Loucy (cell line): ENCODE results near the gene RECQL5.

Experiments used
- H2AFZ ChIP-seq: fragments of 200-600 bp; sonication (generic); 2 replicates; pipeline ENCODE4 v1.6.0; 2016; ENCODE audit warnings: antibody characterized with exemption, mild to moderate bottlenecking, low read length, moderate library complexity
- H3F3A ChIP-seq: fragments of 200-600 bp; 2 replicates; pipeline ENCODE4 v1.6.0; 2016; ENCODE audit warnings: antibody characterized with exemption, low read depth, mild to moderate bottlenecking
- H3K27me3 ChIP-seq: fragments of 200-600 bp; sonication (generic); 2 replicates; pipeline ENCODE4 v1.6.1; 2014; ENCODE audit warnings: low read length, mild to moderate bottlenecking; ENCODE audit not compliant: insufficient read depth, poor library complexity, severe bottlenecking
- H3K36me3 ChIP-seq: fragments of 200-600 bp; sonication (generic); 2 replicates; pipeline ENCODE4 v1.6.1; 2016; ENCODE audit warnings: low read length; ENCODE audit not compliant: insufficient read depth
- H3K4me1 ChIP-seq: fragments of 200-600 bp; sonication (generic); 2 replicates; pipeline ENCODE4 v1.5.1; 2014; ENCODE audit warnings: low read length, mild to moderate bottlenecking; ENCODE audit not compliant: insufficient read depth, poor library complexity, severe bottlenecking
- H3K4me2 ChIP-seq: fragments of 200-600 bp; sonication (generic); 2 replicates; pipeline ENCODE4 v1.6.0; 2014; ENCODE audit warnings: antibody characterized with exemption, low read length, low read depth, mild to moderate bottlenecking; ENCODE audit not compliant: poor library complexity, severe bottlenecking
- H3K4me3 ChIP-seq: fragments of 200-600 bp; sonication (generic); 2 replicates; pipeline ENCODE4 v1.5.1; 2014; ENCODE audit warnings: low read length, mild to moderate bottlenecking, mixed read lengths; ENCODE audit not compliant: poor library complexity, severe bottlenecking
- H3K79me2 ChIP-seq: fragments of 200-600 bp; sonication (generic); 2 replicates; pipeline ENCODE4 v1.6.1; 2014; ENCODE audit warnings: low read length; ENCODE audit not compliant: insufficient read depth
- H3K9ac ChIP-seq: fragments of 200-600 bp; sonication (generic); 2 replicates; pipeline ENCODE4 v1.6.0; 2014; ENCODE audit warnings: mild to moderate bottlenecking, low read depth, low read length, moderate library complexity; ENCODE audit not compliant: poor library complexity, severe bottlenecking
- H3K9me2 ChIP-seq: fragments of 200-600 bp; sonication (generic); replicated peaks from 2 replicates; pipeline ENCODE4 v1.6.1; 2016; ENCODE audit warnings: low read depth, low read length, mixed read lengths
- H3K9me3 ChIP-seq: fragments of 200-600 bp; sonication (generic); 2 replicates; pipeline ENCODE4 v1.6.1; 2014; ENCODE audit warnings: mild to moderate bottlenecking, antibody characterized with exemption, low read length, low read depth; ENCODE audit not compliant: insufficient read depth
- H4K20me1 ChIP-seq: fragments of 200-600 bp; sonication (generic); 2 replicates; pipeline ENCODE4 v1.6.0; 2014; ENCODE audit warnings: antibody characterized with exemption, low read length, mild to moderate bottlenecking; ENCODE audit not compliant: insufficient read depth, poor library complexity, severe bottlenecking
- EZH2phosphoT487 ChIP-seq: fragments of 200-600 bp; IDR thresholded peaks from 2 replicates; pipeline ENCODE4 v1.6.1; 2018; ENCODE audit warnings: antibody characterized with exemption, mild to moderate bottlenecking, moderate library complexity, borderline replicate concordance
- TF ChIP-seq, protein P1 (sequence below): fragments of 200-600 bp; sonication (generic); conservative IDR thresholded peaks from 2 replicates; pipeline ENCODE4 v1.5.1; 2014; ENCODE audit warnings: mild to moderate bottlenecking, antibody characterized with exemption, low read length

Gene RECQL5

DNA sequence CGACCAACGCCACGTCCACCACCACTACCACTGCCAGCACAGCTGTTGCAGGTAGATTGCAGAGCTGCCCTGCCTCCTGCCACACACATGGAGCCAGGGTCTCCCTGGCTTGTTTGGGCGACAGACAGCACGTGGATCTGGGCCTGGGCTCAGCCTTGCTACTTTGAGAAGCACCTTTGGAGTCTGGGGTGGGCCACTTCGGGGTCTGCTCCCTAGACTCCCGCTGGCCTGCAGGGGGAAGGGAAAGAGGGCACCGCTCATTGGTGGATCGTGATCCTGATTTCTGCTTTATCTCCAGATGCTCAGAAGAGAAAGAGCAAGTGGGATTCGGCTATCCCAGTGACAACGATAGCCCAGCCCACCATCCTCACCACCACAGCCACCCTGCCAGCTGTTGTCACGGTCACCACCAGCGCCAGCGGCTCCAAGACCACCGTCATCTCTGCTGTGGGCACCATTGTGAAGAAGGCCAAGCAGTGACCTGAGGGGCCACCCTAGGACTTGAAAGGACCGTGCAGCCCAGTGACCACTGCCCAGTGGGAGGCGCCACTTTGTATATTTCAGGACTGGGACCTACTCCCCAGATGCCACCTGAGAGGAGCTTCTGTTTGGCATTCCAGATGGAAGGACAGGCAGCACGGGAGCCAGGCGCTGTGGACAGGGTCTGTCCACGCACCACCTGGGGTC is 39.2 kb upstream of the RECQL5 start:
- TF ChIP-seq, protein P1, sequence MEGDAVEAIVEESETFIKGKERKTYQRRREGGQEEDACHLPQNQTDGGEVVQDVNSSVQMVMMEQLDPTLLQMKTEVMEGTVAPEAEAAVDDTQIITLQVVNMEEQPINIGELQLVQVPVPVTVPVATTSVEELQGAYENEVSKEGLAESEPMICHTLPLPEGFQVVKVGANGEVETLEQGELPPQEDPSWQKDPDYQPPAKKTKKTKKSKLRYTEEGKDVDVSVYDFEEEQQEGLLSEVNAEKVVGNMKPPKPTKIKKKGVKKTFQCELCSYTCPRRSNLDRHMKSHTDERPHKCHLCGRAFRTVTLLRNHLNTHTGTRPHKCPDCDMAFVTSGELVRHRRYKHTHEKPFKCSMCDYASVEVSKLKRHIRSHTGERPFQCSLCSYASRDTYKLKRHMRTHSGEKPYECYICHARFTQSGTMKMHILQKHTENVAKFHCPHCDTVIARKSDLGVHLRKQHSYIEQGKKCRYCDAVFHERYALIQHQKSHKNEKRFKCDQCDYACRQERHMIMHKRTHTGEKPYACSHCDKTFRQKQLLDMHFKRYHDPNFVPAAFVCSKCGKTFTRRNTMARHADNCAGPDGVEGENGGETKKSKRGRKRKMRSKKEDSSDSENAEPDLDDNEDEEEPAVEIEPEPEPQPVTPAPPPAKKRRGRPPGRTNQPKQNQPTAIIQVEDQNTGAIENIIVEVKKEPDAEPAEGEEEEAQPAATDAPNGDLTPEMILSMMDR, result no peak
- TF ChIP-seq EZH2phosphoT487, result no peak
- no peaks in the 10 kb centered on the region for H3F3A ChIP-seq
- H3K4me3 ChIP-seq, result no peak overlapping the region
- no peaks in the 10 kb centered on the region for H3K4me1 ChIP-seq
- H4K20me1 ChIP-seq, result no peaks in the 10 kb centered on the region
- H3K27me3 ChIP-seq, result no peaks in the 10 kb centered on the region
- H3K9me3 ChIP-seq, result no peaks in the 10 kb centered on the region
- H3K36me3 ChIP-seq, result peaks cover 76% of the 10 kb centered on the region
- no peak overlapping the region for H3K4me2 ChIP-seq
- no peak overlapping the region for H3K9ac ChIP-seq
- H2AFZ ChIP-seq, result no peak overlapping the region
- H3K9me2 ChIP-seq, result no peaks in the 10 kb centered on the region
- H3K79me2 ChIP-seq, result no peaks in the 10 kb centered on the region

DNA sequence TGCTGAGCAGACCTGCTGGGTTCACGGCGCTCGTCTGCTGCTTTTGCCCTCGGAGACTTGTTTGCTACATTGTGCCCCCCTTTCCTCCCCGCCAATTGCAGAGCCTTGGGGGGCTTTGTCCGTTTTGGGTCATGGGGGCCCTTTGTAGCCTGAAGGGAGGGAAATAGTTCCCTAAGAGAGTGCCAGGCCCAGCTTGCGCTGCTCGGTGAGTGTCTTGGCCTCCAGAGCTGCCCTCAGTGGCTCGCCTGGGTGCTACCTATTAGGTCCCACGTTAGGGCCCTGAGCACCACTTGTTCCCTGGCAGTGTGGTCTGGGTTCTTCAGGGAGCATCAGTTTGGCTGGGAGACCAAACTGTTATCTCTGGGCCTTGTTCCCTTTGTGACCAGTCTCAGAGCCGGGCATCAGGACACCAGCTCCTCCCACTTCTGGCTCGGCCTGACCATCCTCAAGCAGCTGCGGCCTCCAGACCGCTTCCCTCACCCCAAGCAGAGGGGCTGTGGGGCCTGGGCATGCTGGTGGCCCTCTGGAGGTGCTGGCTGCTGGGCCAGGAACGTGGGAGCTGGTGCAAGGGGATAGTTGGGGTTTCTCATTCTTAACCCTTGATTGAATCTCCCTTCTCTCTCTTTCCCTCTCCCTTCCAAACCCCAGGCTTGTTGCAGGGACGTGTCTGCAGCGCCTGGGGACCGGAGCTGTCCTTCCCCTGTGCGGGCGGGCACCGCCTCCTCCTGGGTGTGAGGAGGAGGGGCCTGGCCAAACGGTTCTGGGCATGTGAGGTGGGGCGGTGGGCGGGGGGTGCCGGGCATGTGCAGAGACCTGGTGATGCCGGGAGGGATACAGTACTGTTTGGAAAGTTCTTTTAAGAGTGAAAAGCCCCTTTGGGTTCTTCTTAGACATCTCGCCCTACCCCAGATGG is 38.3 kb upstream of the RECQL5 start:
- Histone ChIP-seq H3K4me3 (no peak overlapping the region), H3K9me3 (no peaks in the 10 kb centered on the region), H2AFZ (no peak overlapping the region), H3F3A (no peaks in the 10 kb centered on the region), H4K20me1 (no peaks in the 10 kb centered on the region), H3K4me1 (no peaks in the 10 kb centered on the region), H3K4me2 (no peak overlapping the region), H3K9ac (no peak overlapping the region), H3K9me2 (no peaks in the 10 kb centered on the region), H3K27me3 (no peaks in the 10 kb centered on the region), H3K36me3 (peaks cover 86% of the 10 kb centered on the region), H3K79me2 (no peaks in the 10 kb centered on the region)
- TF ChIP-seq EZH2phosphoT487, result no peak
- TF ChIP-seq, protein P1, result no peak

- Histone ChIP-seq H3K9ac (no peak overlapping the region), H3K9me2 (no peaks in the 10 kb centered on the region), H4K20me1 (no peaks in the 10 kb centered on the region), H3K9me3 (no peaks in the 10 kb centered on the region), H3K4me2 (no peak overlapping the region), H2AFZ (no peak overlapping the region), H3K4me1 (no peaks in the 10 kb centered on the region), H3K36me3 (peaks cover 100% of the 10 kb centered on the region), H3F3A (no peaks in the 10 kb centered on the region), H3K79me2 (no peaks in the 10 kb centered on the region), H3K4me3 (no peak overlapping the region), H3K27me3 (no peaks in the 10 kb centered on the region)
- TF ChIP-seq EZH2phosphoT487, result no peak
- TF ChIP-seq, protein P1, result no peak
Observed at GRCh38 chr17:75703591-75703990, 36.6 kb upstream of the RECQL5 start.
